Uterus (tissue), 4 donors: Measurements from ENCODE around the gene RHO. TPM values are rescaled to one million over a fixed set of nuclear protein-coding genes. Genes with fewer than 3 reads are reported as not detected.

ENCODE experiments used
- DNase-seq, 2 donors: peaks; one replicate each; pipeline ENCODE4 v3.0.0-alpha.2; 2019 to 2020
- H3K27ac ChIP-seq, 2 donors: fragments of 200-600 bp; sonication (generic); 1 replicate in 1 of 2; 2 replicates in 1 of 2; pipeline ENCODE4 v1.5.1; 2016 to 2018
- H3K27me3 ChIP-seq, 2 donors: fragments of 200-600 bp; sonication (generic); one replicate each; pipeline ENCODE4 v1.5.1; 2018 to 2019; ENCODE audit warnings: control low read depth in 1 of 2
- H3K36me3 ChIP-seq, 2 donors: fragments of 200-600 bp; sonication (generic); one replicate each; pipeline ENCODE4 v1.5.1; 2019; ENCODE audit warnings: control low read depth in 1 of 2
- H3K4me1 ChIP-seq, 2 donors: fragments of 200-600 bp; sonication (generic); one replicate each; pipeline ENCODE4 v1.5.1; 2018 to 2019; ENCODE audit warnings: control low read depth in 1 of 2
- H3K4me3 ChIP-seq, 2 donors: fragments of 200-600 bp; sonication (generic); 1 replicate in 1 of 2; 2 replicates in 1 of 2; pipeline ENCODE4 v1.5.1; 2018 to 2019; ENCODE audit warnings: mild to moderate bottlenecking in 1 of 2
- H3K9me3 ChIP-seq, 2 donors: fragments of 200-600 bp; sonication (generic); one replicate each; pipeline ENCODE4 v1.5.1; 2019; ENCODE audit warnings: control low read depth in 1 of 2
- CTCF ChIP-seq, 4 experiments: fragments of 200-600 bp in 2 of 4; fragments of 450-650 bp in 2 of 4; sonication (generic) in 2 of 4; IDR thresholded peaks; one replicate each; pipeline ENCODE4 v1.5.1; 2016 to 2019; ENCODE audit warnings: antibody characterized with exemption in 4 of 4, mild to moderate bottlenecking in 2 of 4, moderate library complexity in 1 of 4
- POLR2A ChIP-seq, 2 donors: fragments of 450-650 bp; IDR thresholded peaks; one replicate each; pipeline ENCODE4 v1.6.1; 2016; ENCODE audit warnings: antibody characterized with exemption in 2 of 2, mild to moderate bottlenecking in 1 of 2, moderate library complexity in 1 of 2
- intact Hi-C: fragments of 100-400 bp; cut with DNase I; formaldehyde crosslinking; loops from one replicate; pipeline ENCODE4 v1.15.1; 2023; ENCODE audit warnings: low total_unique reads
- total RNA-seq, 4 donors: library from RNA; depleted of rRNA in 3 of 4; stranded (reverse); fragments of >200 nt in 3 of 4; gene quantifications; one replicate each; pipeline versions ENCODE4 v1.1.0 to v1.2.4, GENCODE V29; 2014 to 2023
- donor health status: DM: yes; HTN: yes; CAD: no.

RHO gene
- total RNA-seq, 4 donors from 2014 or later = 0.34 TPM; not detected in 3

- intact Hi-C loops = no loop called here
- Histone ChIP-seq H3K9me3 (no peaks in the 10 kb centered on the region), H3K4me1 (peaks cover 0 to 11% of the 10 kb centered on the region in 2 donors), H3K36me3 (no peaks in the 10 kb centered on the region), H3K27ac (no peak overlapping the region), H3K27me3 (no peaks in the 10 kb centered on the region), H3K4me3 (no peak overlapping the region)
- DNase-seq = no peak
- TF ChIP-seq POLR2A (IDR thresholded peaks at IDR 0.05) (no peak), CTCF (IDR thresholded peaks at IDR 0.05) (no peak)
Measured at GRCh38 chr3:129575233-129575996, 47.0 kb downstream of the RHO start.

- Histone ChIP-seq H3K4me3 (no peak overlapping the region), H3K9me3 (no peaks in the 10 kb centered on the region), H3K36me3 (no peaks in the 10 kb centered on the region), H3K27ac (no peak overlapping the region), H3K27me3 (no peaks in the 10 kb centered on the region), H3K4me1 (peaks cover 0 to 11% of the 10 kb centered on the region in 2 donors)
- intact Hi-C loops = no loop called here
- DNase-seq = no peak
- TF ChIP-seq POLR2A (IDR thresholded peaks at IDR 0.05) (no peak), CTCF (IDR thresholded peaks at IDR 0.05) (no peak)
Measured at GRCh38 chr3:129575997-129576384, 47.6 kb downstream of the RHO start.

GRCh38 chr3:129576514-129577352 is 48.3 kb downstream of the RHO start:
- no peak for DNase-seq
- Histone ChIP-seq H3K4me3 (no peak overlapping the region), H3K4me1 (peaks cover 0 to 11% of the 10 kb centered on the region in 2 donors), H3K36me3 (no peaks in the 10 kb centered on the region), H3K27ac (peak overlapping the region in 1 of 2 donors; percentile 52), H3K9me3 (no peaks in the 10 kb centered on the region), H3K27me3 (no peaks in the 10 kb centered on the region)
- intact Hi-C loops = no loop called here
- TF ChIP-seq CTCF (IDR thresholded peaks at IDR 0.05) = no peak
- no peak for TF ChIP-seq POLR2A (IDR thresholded peaks at IDR 0.05)

- no peaks in the 10 kb centered on the region for H3K27me3 ChIP-seq
- H3K9me3 ChIP-seq = no peaks in the 10 kb centered on the region
- H3K36me3 ChIP-seq = no peaks in the 10 kb centered on the region
- TF ChIP-seq CTCF (IDR thresholded peaks at IDR 0.05) = no peak
- no peak for TF ChIP-seq POLR2A (IDR thresholded peaks at IDR 0.05)
- intact Hi-C loops = no loop called here
- peak in 1 of 2 donors; percentile 58 for DNase-seq
- H3K27ac ChIP-seq = peak overlapping the region; percentile 24 to 52
- no peak overlapping the region for H3K4me3 ChIP-seq
- H3K4me1 ChIP-seq = peaks cover 0 to 11% of the 10 kb centered on the region in 2 donors
Measured at GRCh38 chr3:129577366-129577765, 48.9 kb downstream of the RHO start.
